Activated naive CD8-positive, alpha-beta T cell (primary cell): ENCODE results near the gene RAB34.
A peak's percentile ranks its signal among the peaks of the same experiment; 100 is the strongest.

Source experiments
- H3K27ac Mint-ChIP-seq: one replicate; pipeline ENCODE4 v1.8.0; 2021; ENCODE audit warnings: mixed read lengths
- H3K27me3 Mint-ChIP-seq: one replicate; pipeline ENCODE4 v1.8.0; 2021; ENCODE audit warnings: mixed read lengths
- H3K36me3 Mint-ChIP-seq: one replicate; pipeline ENCODE4 v1.8.0; 2021; ENCODE audit warnings: mixed read lengths
- H3K4me1 Mint-ChIP-seq: one replicate; pipeline ENCODE4 v1.8.0; 2021; ENCODE audit warnings: low read depth, mixed read lengths
- H3K4me3 Mint-ChIP-seq: one replicate; pipeline ENCODE4 v1.8.0; 2021; ENCODE audit warnings: mild to moderate bottlenecking, mixed read lengths
- H3K9me3 Mint-ChIP-seq: one replicate; pipeline ENCODE4 v1.8.0; 2021; ENCODE audit warnings: low read depth, mixed read lengths

RAB34 gene

GRCh38 chr17:28717578-28718332, at the start of gene RAB34:
Gene RAB34 (minus strand): TSS chr17:28717868. CDS start chr17:28717266, 602 bp downstream.
- Mint-ChIP-seq H3K9me3 (no peaks in the 10 kb centered on the region), H3K27me3 (no peaks in the 10 kb centered on the region), H3K4me3 (peak within 1 kb of the TSS; percentile 90), H3K27ac (peak within 1 kb of the TSS; percentile 94), H3K4me1 (peaks cover 33% of the 10 kb centered on the region), H3K36me3 (peaks cover 20% of the 10 kb centered on the region)

GRCh38 chr17:28765038-28765437, 47.4 kb upstream of the RAB34 start:
- Mint-ChIP-seq H3K27me3 (no peaks in the 10 kb centered on the region), H3K36me3 (peaks cover 2% of the 10 kb centered on the region), H3K4me3 (no peak overlapping the region), H3K27ac (peak overlapping the region; percentile 76), H3K4me1 (peaks cover 7% of the 10 kb centered on the region), H3K9me3 (no peaks in the 10 kb centered on the region)

DNA sequence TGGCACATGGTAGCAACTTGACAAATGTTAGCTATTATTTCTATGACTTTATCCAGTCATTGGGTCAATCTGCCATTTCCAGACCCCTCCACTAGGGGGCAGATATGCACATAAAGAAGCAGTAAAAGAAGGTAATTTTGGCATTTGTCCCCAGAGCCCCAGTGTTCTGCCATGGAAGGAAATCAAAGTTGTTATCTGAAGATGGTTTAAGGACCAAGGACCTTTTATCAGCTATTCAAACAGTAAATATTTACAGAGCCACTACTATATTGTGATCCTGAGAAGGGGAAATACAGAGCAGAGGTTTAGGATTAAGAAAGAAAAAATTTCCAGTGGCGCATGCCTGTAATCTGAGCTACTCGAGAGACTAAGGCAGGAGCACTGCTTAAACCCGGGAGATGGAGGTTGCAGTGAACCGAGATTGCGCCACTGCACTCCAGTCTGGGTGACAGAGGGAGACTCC, 46.2 kb upstream of the RAB34 start:
- H3K4me1 Mint-ChIP-seq: peaks cover 5% of the 10 kb centered on the region
- H3K27ac Mint-ChIP-seq: peak overlapping the region; percentile 71
- peaks cover 2% of the 10 kb centered on the region for H3K36me3 Mint-ChIP-seq
- no peaks in the 10 kb centered on the region for H3K27me3 Mint-ChIP-seq
- H3K4me3 Mint-ChIP-seq: no peak overlapping the region
- no peaks in the 10 kb centered on the region for H3K9me3 Mint-ChIP-seq

DNA sequence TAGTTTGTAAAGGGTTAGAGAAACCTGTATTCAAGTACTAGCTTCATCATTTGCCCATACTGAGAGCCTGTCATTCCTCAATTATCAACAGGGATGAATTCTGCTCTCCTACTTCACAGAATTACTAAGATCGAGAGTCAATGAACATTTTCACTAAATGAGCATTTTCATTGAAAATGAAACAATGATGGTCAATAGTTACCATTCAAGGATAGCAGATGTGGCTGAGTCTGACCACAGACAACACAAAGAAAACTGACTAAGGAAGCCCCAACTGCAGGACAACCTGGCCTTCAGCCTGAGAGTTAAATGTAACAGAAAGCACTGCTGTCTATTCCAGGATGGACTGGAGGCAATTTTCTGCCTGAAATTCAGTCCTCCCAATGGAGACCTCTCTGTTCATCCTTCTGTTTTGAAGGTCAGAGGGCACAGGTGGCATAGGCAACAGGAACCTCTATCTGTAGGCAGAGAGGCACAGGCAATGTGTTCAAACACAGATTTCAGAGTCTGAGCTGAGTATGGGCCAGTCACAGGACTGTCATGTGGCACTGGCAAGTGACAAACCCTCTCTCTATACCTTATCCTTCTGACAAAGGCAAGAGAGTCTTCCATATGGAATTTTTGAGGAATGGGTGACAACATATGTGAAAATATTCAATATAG, 45.6 kb upstream of the RAB34 start:
- Mint-ChIP-seq H3K36me3 (peaks cover 2% of the 10 kb centered on the region), H3K27me3 (no peaks in the 10 kb centered on the region), H3K9me3 (no peaks in the 10 kb centered on the region), H3K27ac (no peak overlapping the region), H3K4me1 (peaks cover 5% of the 10 kb centered on the region), H3K4me3 (no peak overlapping the region)

- H3K27ac Mint-ChIP-seq: no peak overlapping the region
- H3K36me3 Mint-ChIP-seq: peaks cover 2% of the 10 kb centered on the region
These were observed 43.2 kb upstream of the RAB34 start for GRCh38 chr17:28760601-28761562.

DNA sequence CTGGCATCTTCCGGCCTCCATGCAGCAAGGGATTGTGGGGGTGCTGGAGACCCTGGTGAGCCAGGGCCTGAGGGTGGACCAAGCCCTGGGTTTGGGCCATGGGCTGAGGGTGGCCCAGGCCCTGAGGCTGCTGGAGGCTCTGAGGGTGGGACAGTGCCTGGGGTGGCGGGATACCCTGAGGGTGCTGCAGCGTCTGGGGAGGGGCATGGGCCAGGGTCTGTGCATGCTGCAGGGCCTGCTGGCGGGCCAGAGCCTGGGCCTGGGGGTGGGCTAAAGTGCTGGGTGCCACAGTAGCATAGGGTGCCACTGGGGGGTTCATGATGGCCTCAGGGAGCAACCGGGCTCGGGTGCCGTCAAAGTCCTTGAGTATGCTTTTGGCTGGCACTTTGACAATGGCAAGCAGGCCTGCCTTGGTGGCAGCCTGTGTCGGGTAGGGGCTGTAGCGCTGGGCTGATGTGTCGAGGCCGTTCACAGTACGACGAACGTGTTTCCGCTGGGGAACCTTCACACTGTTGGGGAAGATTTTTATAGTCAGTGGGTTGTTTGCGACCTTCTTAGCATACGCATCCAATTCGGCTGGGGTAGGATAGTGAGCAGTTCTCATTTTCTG, 41.7 kb upstream of the RAB34 start:
- Mint-ChIP-seq H3K27me3 (no peaks in the 10 kb centered on the region), H3K4me3 (no peak overlapping the region), H3K4me1 (peaks cover 5% of the 10 kb centered on the region), H3K9me3 (no peaks in the 10 kb centered on the region), H3K36me3 (peaks cover 2% of the 10 kb centered on the region), H3K27ac (no peak overlapping the region)

More at GRCh38 chr17:28760601-28761562, 43.2 kb upstream of the RAB34 start:
- H3K4me3 Mint-ChIP-seq: no peak overlapping the region
- no peaks in the 10 kb centered on the region for H3K27me3 Mint-ChIP-seq
- H3K4me1 Mint-ChIP-seq: peaks cover 5% of the 10 kb centered on the region
- no peaks in the 10 kb centered on the region for H3K9me3 Mint-ChIP-seq

- H3K27me3 Mint-ChIP-seq: no peaks in the 10 kb centered on the region
- no peaks in the 10 kb centered on the region for H3K36me3 Mint-ChIP-seq
- H3K27ac Mint-ChIP-seq: no peak overlapping the region
- no peak overlapping the region for H3K4me3 Mint-ChIP-seq
- H3K4me1 Mint-ChIP-seq: peaks cover 2% of the 10 kb centered on the region
- H3K9me3 Mint-ChIP-seq: no peaks in the 10 kb centered on the region
These were observed 40.9 kb upstream of the RAB34 start for GRCh38 chr17:28758411-28759121.

GRCh38 chr17:28756049-28756804, 38.6 kb upstream of the RAB34 start:
- H3K27ac Mint-ChIP-seq: peak overlapping the region; percentile 64
- no peaks in the 10 kb centered on the region for H3K36me3 Mint-ChIP-seq

DNA sequence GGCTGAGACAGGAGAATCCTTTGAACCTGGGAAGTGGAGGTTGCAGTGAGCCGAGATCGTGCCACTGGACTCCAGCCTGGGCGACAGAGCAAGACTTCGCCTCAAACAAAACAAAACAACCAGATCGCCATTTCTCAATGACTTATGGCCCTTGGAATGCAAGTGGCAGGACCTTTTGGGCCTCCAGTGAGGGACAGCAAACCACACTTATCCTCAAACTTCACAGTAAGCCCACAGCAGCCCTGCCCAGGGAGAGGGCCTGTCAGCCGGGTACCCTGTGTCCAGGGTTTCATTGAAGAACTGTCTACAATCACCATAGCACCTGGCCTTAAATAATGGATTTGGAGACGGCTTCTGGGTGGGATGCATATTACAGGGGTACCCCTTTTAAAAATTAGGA, 37.8 kb upstream of the RAB34 start:
- Mint-ChIP-seq H3K36me3 (no peaks in the 10 kb centered on the region), H3K4me1 (no peaks in the 10 kb centered on the region), H3K9me3 (no peaks in the 10 kb centered on the region), H3K27ac (no peak overlapping the region), H3K27me3 (no peaks in the 10 kb centered on the region), H3K4me3 (no peak overlapping the region)

More at GRCh38 chr17:28756049-28756804, 38.6 kb upstream of the RAB34 start:
- Mint-ChIP-seq H3K9me3 (no peaks in the 10 kb centered on the region), H3K4me3 (no peak overlapping the region), H3K4me1 (no peaks in the 10 kb centered on the region), H3K27me3 (no peaks in the 10 kb centered on the region)

DNA sequence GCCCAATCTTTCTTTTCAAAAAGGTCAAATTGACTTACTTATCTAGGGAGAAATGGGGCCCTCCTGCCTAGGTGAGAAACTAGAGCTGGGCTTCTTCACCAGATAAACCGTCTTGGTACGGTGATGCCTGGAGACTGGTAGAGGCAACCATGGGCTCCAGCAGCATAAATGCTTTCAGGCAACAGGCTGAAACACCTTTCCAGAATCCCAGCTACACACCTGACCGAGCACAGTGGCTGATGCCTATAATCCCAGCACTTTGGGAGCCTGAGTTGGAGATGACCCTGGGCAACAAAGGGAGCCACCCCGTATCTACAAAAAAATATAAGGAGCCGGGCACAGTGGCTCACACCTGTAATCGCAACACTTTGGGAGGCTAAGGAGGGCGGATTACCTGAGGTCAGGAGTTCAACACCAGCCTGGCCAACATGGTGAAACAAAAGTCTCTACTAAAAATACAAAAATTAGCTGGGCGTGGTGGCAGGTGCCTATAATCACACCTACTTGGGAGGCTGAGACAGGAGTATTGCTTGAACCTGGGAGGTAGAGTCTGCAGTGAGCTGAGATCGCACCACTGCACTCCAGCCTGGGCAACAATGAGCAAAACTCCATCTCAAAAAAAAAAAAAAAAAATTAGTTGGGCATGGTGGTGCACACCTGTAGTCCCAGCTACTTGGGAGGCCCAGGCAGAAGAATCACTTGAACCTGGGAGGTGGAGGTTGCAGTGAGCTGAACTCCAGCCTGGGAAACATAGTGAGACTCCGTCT, 34.1 kb upstream of the RAB34 start:
- Mint-ChIP-seq H3K36me3 (peaks cover 2% of the 10 kb centered on the region), H3K4me1 (peaks cover 11% of the 10 kb centered on the region), H3K27ac (no peak overlapping the region), H3K9me3 (no peaks in the 10 kb centered on the region), H3K27me3 (no peaks in the 10 kb centered on the region), H3K4me3 (no peak overlapping the region)

- Mint-ChIP-seq H3K9me3 (no peaks in the 10 kb centered on the region), H3K36me3 (peaks cover 2% of the 10 kb centered on the region), H3K4me1 (peaks cover 12% of the 10 kb centered on the region), H3K4me3 (peak overlapping the region; percentile 17), H3K27me3 (no peaks in the 10 kb centered on the region), H3K27ac (peak overlapping the region; percentile 10)
These were observed 32.7 kb upstream of the RAB34 start for GRCh38 chr17:28750178-28751047.

- H3K27ac Mint-ChIP-seq: no peak overlapping the region
- H3K36me3 Mint-ChIP-seq: peaks cover 2% of the 10 kb centered on the region
These were observed 32.0 kb upstream of the RAB34 start for GRCh38 chr17:28749516-28750177.

More at GRCh38 chr17:28749516-28750177, 32.0 kb upstream of the RAB34 start:
- no peaks in the 10 kb centered on the region for H3K9me3 Mint-ChIP-seq
- peaks cover 12% of the 10 kb centered on the region for H3K4me1 Mint-ChIP-seq
- no peaks in the 10 kb centered on the region for H3K27me3 Mint-ChIP-seq
- peak overlapping the region; percentile 17 for H3K4me3 Mint-ChIP-seq
